HT1080 (cell line): ENCODE data around the gene CCDC8. TPM values are rescaled to one million over a fixed set of nuclear protein-coding genes. Genes with fewer than 3 reads are reported as not detected.
"Not testable (repeated sequence)": the region's sequence is repeated elsewhere in the genome, so short reads cannot be mapped to it uniquely, and the experiment has no call there.

Experiments used
- DNase-seq: peaks from one replicate; pipeline ENCODE4 v3.0.0-alpha.2; 2015; ENCODE audit warnings: low read depth
- polyA plus RNA-seq, 2 experiments: library from polyadenylated mRNA; depleted of rRNA; stranded (reverse); fragments of >200 nt; gene quantifications; 2 replicates each; pipeline ENCODE4 v1.2.3, GENCODE V29; 2015
- total RNA-seq: library from RNA; depleted of rRNA; stranded (reverse); fragments of >200 nt; shearing (Covaris generic); gene quantifications from 2 replicates; pipeline ENCODE4 v1.2.3, GENCODE V29; 2014; rRNA removed

CCDC8 gene, protein sequence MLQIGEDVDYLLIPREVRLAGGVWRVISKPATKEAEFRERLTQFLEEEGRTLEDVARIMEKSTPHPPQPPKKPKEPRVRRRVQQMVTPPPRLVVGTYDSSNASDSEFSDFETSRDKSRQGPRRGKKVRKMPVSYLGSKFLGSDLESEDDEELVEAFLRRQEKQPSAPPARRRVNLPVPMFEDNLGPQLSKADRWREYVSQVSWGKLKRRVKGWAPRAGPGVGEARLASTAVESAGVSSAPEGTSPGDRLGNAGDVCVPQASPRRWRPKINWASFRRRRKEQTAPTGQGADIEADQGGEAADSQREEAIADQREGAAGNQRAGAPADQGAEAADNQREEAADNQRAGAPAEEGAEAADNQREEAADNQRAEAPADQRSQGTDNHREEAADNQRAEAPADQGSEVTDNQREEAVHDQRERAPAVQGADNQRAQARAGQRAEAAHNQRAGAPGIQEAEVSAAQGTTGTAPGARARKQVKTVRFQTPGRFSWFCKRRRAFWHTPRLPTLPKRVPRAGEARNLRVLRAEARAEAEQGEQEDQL
- not detected in 2 replicates for total RNA-seq
- not detected in 2 replicates for polyA plus RNA-seq (2015; cell fraction: cytosol; rRNA removed)
- not detected in 2 replicates for polyA plus RNA-seq (2015; cell fraction: nucleus; rRNA removed)

DNA sequence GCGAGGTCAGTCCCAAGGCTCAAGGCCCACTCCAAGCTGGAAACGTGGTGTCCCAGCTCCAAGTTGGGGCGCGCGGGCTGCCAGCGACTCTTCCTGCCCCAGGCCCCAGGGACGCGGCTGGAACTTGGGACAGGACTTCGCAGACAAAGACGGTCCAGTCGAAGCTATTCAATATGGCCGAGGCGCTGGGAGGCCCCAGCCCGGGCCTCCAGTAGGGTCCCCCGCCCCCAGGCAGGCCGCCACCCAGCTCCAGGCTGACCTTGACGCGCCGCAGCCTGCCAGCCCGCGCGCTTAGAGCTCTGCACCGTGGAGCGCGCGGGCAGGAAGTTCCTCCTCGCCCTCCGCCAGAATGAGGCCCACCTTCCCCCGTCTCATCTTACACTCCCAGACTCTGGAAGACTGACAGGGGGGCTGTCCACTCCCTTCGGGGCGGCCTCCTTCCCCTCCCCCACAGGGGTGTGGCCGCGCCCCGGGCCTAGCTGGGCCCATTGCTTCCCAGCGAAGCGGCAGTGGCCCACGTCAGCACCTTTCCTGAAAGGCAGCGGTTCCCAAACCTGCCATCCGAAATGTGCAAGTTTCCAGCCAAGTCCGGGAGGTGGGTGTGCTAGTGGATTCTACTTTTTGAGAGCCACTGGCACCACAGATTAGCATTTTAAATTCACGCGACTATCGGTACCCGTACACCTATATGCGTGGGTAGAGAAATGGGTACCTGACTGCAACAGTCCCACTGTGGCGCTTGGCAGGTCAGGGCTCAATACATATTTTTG, at the start of gene CCDC8:
TSS of gene CCDC8 (minus strand) at position 303 of the 770 bp plus-strand sequence. CDS start 754 bp downstream, outside the sequence.
- no peak for DNase-seq

DNA sequence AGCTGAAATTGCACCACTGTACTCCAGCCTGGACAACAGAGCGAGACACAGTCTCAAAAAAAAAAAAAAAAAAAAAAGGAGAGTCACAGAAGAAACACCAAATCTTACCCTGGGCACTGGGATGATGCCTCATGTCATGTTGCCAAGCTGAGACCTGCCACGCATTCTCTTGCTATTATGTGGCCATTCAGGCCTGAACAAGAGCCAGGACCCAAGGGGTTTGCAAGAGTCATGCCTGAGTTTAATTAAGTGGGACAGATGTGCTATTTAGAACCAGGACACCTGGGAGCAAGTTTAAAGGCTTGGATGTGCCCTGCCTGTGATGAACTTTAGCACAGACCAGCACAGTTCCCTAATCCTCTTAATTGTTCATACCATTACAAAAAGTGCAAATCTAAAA, 48.2 kb upstream of the CCDC8 start:
- DNase-seq: no peak

DNA sequence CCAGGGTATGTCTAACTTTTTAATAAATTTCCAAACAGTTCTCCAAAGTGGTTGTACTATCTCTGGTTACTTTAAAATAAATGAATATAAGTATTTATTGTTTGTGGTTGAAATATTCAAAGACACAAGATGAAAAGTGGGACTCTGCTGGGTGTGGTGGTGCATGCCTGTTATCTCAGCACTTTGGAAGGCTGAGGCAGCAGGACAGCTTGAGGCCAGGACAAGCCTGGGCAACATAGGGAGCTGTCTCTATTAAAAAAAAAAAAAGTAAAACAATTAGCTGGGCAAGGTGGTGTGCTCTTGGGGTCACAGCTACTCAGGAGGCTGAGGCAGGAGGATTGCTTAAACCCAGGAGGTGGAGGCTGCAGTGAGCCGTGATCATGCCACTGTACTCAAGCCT, 47.6 kb upstream of the CCDC8 start:
- DNase-seq: no peak

DNA sequence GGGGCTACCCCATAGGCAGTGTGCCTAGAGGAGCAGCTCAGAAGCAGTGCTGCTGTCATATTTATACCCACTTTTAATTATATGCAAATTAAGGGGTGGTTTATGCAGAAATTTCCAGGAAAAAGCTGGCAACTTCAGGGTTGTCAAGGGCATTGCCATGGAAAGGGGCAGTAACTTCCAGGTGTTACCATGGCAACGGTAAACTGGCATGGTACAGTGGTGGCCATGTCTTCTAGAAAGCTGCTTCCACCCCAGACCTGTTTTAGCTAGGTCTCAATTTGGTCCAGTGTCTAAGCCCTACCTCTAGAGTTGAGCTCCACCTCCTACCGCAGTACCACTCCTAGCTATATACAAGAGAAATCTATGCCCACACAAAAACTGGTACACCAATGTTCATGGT, 46.7 kb upstream of the CCDC8 start:
- no peak for DNase-seq

DNA sequence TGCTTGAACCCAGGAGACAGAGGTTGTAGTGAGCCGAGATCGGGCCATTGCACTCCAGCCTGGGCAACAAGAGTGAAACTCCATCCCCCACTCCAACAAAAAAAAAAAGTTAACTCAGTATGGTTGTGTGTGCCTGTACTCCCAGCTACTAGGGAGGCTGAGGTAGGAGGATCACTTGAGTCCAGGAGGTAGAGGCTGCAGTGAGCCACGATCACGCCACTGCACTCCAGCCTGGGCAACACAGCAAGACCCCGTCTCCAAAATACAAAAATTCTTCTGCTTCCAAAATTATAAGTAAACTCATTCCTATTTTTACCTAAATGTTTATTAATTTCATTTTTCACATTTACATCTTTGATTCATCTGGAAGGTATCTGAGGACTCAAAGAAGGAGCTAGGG, 43.6 kb upstream of the CCDC8 start:
- DNase-seq: no peak

DNA sequence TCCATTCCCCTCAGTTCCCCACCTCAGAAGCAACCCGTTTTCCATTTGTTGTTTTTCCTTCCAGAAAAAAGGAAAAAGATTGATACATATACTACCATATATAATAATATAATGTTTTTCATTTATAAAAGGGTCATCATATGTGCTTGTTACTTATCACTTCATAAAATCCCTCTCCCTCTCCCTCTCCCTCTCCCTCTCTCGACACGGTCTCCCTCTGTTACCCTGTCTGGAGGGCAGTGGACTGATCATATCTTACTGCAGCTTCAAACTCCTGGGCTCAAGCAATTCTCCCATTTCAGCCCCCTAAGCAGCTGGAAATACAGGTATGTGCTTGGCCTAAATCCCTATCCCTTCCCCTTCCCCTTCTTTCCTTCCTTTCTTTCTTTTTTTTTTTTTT, 40.9 kb upstream of the CCDC8 start:
- no peak for DNase-seq

DNA sequence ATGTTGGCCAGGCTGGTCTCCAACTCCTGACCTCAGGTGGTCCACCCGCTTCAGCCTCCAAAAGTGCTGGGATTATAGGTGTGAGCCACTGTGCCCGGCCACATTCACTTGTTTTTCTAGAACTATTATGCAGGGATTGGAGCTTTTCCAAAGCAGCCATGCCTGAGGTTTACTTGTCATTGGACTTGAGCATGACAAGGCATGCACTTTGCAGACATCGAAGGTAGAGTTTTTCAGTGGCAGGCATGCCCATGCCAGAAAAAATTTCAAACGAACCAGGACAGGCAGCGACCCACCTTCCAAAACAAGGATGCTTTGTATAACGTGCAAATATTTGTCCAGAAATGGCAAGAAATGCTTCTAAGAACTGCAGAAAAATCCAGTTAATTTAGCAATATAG, 40.3 kb upstream of the CCDC8 start:
- DNase-seq: no peak

DNA sequence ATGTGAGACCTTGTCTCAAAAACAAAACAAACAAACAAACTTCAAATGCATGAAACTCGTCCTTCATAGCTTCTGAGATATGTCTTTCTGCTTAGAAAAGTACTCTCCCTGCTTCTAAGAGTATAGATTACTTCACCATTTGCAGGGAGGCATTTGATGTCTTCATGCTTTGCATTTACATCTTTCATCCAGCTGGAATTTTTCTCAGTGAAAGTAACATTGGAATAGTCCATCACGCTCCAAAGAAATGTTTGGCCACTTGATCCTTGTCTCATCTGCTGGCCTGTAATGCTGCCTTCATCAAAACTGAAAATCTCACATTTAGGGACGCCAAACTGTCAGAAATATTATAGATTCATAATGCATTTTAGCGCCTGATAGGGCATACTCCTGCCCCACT, 38.8 kb upstream of the CCDC8 start:
- DNase-seq: no peak

DNA sequence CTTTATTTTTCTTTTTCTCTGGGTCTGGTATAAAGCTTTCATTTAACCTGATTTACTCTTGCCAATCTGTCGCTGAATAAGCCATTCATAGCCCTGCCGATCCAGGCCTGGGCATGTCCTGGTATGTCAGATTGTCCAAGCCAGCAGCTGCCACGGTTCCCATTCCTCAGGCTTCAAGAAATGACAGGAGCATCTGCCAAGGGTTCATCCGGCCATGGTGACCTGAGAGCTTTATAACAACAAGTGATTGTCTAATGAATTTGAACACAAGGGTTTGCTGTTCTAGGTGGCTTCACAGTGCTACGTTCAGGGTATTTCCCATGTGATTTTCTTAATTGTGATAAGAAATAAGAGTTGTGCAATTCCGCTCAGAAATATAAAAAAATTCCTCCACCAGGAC, 38.0 kb upstream of the CCDC8 start:
- DNase-seq: no peak

DNA sequence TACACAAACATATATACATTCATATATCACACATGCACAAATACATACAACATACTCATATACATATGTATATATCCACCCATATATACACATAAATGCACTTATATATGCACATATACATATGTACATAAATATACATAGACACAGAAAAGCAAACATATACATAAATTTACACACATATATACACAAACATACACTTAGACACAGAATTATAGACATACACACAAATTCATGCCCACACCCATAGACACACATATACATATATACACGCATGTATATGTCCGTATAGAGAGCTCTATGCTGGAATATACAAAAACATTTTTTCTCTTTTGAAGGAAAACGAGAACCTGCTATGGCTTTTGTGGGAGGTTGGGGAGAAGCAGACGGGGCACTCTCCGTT, 37.4 kb upstream of the CCDC8 start:
- no peak for DNase-seq

DNA sequence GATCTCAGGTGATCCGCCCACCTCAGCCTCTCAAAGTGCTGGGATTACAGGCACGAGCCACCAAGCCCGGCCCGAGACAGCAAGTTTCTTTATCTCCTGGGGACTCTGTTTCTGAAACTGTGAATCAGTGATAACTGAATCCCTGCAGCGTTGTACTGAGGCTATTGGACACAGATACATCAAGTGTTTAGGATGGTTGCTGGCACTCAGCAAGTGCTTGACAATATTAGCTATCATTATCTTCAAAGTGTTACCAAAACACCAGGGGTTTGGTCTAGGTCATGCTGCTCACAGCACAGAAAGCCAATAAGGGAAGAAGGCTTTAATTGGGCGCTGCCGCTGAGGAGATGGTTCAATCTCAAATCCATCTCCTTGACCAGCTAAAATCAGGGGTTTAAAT, 35.9 kb upstream of the CCDC8 start:
- DNase-seq: no peak

DNA sequence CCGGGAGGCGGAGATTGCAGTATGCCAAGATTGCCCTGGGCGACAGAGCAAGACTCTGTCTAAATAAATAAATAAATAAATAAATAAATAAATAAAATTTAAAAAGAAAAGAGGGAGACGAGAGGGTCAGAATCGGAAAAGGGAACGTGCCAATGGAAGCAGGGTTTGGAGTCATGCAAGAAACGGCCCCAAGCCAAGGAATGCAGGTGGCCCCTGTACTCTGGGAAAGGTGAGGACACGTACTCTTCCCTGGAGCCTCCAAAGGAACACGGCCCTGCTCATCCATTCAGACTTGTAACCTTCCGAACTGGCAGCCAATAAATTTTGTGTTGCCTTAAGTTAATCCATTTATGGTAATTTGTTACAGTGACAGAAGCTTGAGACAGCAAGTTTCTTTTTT, 35.2 kb upstream of the CCDC8 start:
- DNase-seq: no peak

DNA sequence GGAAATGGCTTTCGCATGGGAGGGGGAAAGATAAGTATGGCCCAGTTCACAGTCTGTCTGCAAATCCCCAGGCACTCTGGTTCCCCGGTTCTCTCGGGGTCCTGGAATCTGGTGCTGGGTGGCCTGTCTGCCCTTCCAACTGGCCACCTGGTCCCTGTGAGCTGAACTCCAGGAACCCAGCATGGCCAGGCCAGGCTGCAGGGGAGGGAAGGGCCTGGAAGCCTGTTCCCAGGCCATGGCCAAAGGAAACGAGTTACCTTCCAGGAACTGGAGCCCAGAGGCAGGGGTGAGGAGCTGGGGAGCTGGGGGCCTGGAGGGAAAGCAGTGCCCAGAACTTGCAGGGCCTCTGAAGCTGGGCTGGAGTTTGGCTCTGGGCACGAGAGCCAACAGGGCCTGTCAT, 34.5 kb upstream of the CCDC8 start:
- no peak for DNase-seq

DNA sequence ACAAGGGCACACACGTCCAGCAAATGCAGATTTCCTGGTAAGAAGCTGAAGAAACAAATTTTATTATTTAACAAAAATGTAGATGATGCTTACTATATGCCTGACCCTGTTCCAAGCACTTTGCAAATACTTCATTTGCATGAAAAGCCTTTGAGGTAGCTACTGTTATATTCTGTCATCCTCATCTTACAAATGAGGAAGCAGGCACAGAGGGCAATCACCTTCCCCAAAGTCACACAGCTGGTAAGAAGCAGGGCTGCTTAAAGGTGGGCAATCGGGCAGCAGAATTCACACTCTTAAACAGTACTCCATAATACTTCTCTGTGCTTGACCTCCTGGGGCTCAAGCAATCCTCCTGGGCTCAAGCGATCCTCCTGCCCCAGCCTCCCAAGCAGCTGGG, 33.6 kb upstream of the CCDC8 start:
- DNase-seq: no peak

DNA sequence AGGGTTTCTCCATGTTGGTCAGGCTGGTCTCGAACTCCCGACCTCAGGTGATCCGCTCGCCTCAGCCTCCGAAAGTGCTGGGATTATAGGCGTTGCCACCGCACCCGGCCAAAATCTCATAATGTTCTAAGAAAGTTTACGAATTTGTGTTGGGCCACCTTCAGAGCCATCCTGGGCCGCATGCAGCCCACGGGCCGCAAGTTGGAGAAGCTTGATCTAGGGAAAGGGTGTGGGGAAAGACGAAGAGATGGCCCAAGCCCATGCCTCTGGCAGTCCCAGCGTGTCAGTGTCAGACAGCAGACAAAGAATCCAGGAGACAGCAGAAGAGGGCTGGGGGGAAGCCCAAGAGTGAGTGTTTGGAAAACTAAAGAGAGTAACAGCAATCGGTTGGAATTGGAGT, 32.7 kb upstream of the CCDC8 start:
- no peak for DNase-seq

DNA sequence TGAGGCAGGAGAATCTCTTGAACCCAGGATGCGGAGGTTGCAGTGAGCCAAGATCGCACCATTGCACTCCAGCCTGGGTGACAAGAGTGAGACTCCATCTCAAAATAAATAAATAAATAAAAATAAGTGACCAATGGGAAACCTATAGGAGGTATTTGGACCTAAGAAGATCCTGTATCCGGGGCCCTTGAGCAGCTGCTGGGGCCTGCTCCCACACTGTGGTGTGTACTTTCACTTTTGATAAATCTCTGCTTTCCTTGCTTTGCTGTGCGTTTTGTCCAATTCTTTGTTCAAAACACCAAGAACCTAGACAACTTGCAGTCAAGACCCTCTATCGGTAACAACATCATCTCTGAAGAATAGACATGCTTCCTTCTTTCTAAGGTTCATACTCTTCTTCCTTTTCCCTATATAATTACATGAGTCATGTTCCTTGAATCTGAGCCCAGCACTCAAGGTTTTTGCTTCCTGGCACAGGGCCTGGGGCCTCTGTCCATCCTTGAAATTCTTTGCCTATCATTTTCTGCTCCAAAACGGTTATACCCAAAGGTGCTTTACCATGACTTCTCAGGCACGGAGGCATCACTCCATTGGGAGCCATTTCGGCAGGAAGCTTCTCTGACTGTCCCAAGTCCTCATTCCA, 29.6 kb upstream of the CCDC8 start:
- DNase-seq: peak; percentile 63

DNA sequence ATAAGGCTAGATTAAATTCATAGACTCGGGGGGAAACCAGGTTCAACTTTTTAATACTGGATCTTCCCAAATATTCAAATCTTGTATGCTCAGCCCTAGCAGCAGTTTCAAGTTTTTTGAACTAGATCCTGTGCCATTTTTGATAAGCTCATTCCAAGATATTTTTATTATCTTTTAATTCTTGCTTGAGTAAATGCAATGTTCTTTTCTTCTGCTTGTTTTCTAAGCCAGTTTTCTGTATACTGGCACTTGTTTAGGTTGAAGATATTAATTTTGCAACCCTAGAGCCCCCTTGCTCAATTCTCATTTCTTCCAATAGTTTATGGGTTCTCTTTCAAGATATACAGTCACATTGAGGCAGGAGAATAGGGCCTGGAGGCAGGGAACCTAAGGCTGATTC, 28.5 kb upstream of the CCDC8 start:
- no peak for DNase-seq

DNA sequence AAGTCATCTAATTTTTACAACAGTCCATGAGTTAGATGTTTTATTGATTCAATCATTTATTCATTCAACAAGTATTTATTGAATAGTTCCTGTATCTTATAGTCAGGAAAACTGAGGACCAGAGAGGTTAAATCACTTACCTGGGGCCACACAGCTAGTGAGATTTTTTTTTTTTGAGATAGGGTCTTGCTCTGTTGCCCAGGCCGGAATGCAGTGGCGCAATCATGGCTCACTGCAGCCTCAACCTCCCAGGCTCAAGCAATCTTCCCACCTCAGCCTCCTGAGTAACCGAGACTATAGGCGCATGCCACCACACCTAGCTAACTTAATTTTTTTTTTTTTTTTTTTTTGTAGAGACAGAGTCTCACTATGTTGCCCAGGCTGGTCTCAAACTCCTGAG, 22.3 kb upstream of the CCDC8 start:
- DNase-seq: not testable (repeated sequence)

DNA sequence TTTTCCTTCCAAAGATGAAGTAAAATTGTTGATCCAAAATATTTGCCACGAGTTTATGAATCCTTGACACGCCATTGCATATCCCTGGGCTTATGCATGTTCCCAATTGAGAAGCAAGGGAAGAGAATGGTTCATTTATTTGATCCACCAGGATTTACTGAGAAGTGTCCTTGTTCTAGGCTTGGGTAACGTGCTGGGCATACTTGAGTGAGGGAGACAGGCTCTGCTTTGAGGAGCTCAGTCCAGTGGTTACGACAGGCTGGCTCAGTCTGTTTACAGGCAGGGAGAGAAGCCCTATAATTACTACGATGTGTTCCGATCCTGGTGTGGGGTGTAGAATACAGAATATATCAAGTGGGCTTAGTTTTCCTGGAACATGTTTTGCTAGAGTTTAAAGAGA, 21.6 kb upstream of the CCDC8 start:
- no peak for DNase-seq

DNA sequence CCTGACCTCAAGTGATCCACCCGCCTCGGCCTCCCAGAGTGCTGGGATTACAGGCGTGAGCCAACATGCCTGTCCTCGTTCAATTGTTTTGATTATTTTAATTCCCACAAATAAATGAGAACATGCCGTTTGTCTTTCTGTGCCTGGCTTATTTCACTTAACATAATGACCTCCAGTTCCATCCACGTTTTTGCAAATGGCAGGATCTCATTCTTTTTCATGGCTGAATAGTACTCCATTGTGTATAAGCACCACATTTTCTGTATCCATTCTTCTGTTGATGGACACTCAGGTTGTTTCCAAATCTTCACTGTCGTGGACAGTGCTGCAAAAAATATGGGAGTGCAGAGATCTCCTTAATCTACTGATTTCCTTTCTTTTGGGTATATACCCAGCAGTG, 20.1 kb upstream of the CCDC8 start:
- not testable (repeated sequence) for DNase-seq

DNA sequence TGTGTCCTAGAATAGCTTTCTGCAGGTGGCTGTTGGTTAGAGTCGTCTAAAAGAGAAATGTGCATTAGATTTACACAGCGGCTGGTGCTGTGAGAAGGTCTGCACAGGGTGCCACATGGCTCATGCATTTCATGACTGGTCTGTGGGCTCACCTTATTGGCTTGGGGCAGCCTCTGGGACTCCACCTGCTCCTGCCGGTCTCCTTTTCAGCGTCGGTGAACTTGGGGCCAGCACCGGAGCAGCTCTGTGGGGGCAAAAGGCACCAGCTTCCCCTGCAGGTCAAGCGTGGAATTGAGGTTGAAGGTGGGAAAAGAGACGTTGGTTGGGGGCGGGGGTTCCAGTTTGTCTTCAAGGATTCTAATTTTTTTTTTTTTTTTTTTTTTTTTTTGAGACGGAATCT, 18.5 kb upstream of the CCDC8 start:
- no peak for DNase-seq

DNA sequence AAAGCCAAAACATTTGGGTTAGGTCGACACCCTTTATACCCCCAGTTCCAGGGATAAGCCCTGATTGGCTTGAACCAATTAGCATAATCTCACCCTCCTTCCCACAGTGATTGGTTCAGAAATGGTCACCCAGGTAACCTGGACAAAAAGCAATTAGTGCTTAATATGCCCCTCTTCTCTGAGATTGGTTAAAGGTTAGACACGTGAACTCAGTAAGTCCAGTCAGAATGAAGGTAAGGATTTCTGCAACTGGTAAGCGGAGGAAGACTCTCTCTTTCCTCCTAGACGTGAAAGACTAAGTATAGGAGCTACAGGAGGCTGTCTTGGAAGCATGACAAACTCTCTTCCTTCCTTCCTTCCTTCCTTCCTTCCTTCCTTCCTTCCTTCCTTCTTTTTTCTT, 16.6 kb upstream of the CCDC8 start:
- DNase-seq: no peak
